NT2/D1 (cell line): ENCODE data around the gene RUFY4.
"Not testable (repeated sequence)": the region's sequence is repeated elsewhere in the genome, so short reads cannot be mapped to it uniquely, and the experiment has no call there.

ENCODE experiments used
- DNase-seq: peaks from one replicate; pipeline ENCODE4 v3.0.0-alpha.2; 2011; ENCODE audit warnings: low read depth, low spot score
- H3K27me3 ChIP-seq: 2 replicates; pipeline ENCODE4 v1.6.0; 2011; ENCODE audit warnings: mild to moderate bottlenecking; ENCODE audit not compliant: insufficient read length, insufficient read depth
- H3K36me3 ChIP-seq: 2 replicates; pipeline ENCODE4 v1.6.1; 2011; ENCODE audit warnings: mild to moderate bottlenecking, low read length, mixed read lengths; ENCODE audit not compliant: insufficient read depth, insufficient read length
- H3K4me1 ChIP-seq: 2 replicates; pipeline ENCODE4 v1.5.1; 2011; ENCODE audit not compliant: insufficient read depth, insufficient read length
- H3K4me3 ChIP-seq: 2 replicates; pipeline ENCODE4 v1.5.1; 2011; ENCODE audit warnings: low read depth; ENCODE audit not compliant: insufficient read length
- H3K9ac ChIP-seq: 2 replicates; pipeline ENCODE4 v1.6.0; 2011; ENCODE audit warnings: low read depth; ENCODE audit not compliant: insufficient read length
- H3K9me3 ChIP-seq: 2 replicates; pipeline ENCODE4 v1.5.1; 2011; ENCODE audit warnings: mild to moderate bottlenecking, low read length; ENCODE audit not compliant: insufficient read depth
- SUZ12 ChIP-seq: IDR thresholded peaks from 2 replicates; pipeline ENCODE4 v1.6.1; 2011; ENCODE audit not compliant: insufficient read length, insufficient read depth; ENCODE audit errors: extremely low read depth
- YY1 ChIP-seq: IDR thresholded peaks from 2 replicates; pipeline ENCODE4 v1.6.1; 2011; ENCODE audit not compliant: insufficient read length, insufficient read depth
- ZNF274 ChIP-seq: IDR thresholded peaks from 2 replicates; pipeline ENCODE4 v1.6.1; 2011; ENCODE audit warnings: mild to moderate bottlenecking, low read depth, low read length

RUFY4 gene, protein sequence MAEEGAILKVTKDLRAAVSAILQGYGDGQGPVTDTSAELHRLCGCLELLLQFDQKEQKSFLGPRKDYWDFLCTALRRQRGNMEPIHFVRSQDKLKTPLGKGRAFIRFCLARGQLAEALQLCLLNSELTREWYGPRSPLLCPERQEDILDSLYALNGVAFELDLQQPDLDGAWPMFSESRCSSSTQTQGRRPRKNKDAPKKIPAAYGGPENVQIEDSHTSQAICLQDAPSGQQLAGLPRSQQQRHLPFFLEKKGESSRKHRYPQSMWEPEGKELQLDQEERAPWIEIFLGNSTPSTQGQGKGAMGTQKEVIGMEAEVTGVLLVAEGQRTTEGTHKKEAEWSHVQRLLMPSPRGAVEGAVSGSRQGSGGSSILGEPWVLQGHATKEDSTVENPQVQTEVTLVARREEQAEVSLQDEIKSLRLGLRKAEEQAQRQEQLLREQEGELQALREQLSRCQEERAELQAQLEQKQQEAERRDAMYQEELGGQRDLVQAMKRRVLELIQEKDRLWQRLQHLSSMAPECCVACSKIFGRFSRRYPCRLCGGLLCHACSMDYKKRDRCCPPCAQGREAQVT

DNA sequence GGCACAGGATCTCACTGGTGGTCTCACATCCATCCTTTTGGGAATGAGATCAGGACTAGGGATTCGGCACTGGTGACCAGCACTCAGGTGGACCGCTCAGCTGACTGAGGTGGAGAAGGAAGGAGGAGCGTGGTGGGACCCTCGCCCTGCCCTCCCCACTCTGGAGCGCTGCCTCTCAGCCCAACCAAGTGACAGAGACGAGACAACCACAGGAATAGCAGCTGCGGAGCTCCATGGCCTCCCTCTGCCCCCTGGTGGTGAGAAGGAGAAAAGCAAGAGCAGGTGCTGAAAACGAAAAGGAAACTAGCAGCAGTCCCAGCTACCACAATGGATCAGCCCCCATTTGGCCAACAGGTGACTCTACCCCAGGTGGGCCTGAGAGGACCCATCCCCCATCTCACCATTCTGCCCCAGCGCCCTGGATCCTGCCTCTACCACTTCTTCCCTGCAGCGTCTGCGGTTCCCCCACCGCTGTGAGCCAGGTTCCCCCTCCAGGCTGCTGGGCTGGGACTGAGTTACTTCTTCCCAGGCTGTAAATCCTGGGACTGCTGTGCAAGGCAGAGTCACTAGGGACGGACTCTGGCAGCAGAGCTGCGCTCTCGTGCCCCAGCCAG is at the start of gene RUFY4:
RUFY4 (plus strand) TSS at position 533 of the 614 bp plus-strand sequence. CDS start 1,353 bp downstream, outside the sequence.
- Histone ChIP-seq H3K4me1 (peaks cover 13% of the 10 kb centered on the region), H3K27me3 (peaks cover 25% of the 10 kb centered on the region), H3K9ac (peak within 1 kb of the TSS; percentile 27)
- not testable (repeated sequence) for H3K36me3 ChIP-seq, H3K9me3 ChIP-seq, H3K4me3 ChIP-seq
- DNase-seq = peak; percentile 54

DNA sequence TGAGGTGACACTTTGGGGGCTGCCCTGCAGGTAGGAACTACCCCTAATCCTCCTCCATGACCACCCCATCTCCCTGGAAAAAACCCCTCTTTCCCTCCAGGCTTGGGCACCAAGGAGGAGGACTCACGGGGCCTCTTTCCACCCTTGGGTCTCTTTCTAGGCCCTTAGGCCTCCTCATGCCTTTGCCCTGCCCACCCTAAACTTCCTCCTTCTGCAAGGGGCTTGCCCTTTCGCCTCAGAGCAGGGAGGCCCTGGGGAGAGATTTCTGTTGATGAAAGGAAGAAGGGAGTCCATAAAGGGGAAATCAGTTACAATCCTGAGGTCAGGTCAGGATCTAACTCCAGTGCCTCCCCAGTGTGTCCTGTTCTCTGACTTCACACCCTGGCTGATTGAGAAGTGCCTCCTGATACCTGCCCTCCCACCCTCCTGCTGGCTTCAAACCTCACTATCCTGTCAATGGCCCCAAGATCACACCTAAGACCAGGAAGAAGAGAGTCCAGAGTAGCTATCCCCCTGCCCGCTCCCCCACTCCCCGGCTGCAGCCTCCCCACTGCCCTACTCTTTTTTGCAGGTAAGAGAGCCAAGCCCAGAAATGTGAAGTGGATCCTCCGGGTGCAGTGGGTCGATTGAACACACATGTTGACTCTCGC is 49.5 kb upstream of the RUFY4 start:
- no peak overlapping the region for H3K4me3 ChIP-seq
- H3K4me1 ChIP-seq = peaks cover 41% of the 10 kb centered on the region
- DNase-seq = no peak
- H3K27me3 ChIP-seq = no peaks in the 10 kb centered on the region
- H3K9ac ChIP-seq = no peak overlapping the region
- H3K9me3 ChIP-seq = no peaks in the 10 kb centered on the region
- H3K36me3 ChIP-seq = no peaks in the 10 kb centered on the region
- TF ChIP-seq ZNF274 = no peak
- TF ChIP-seq SUZ12 = no peak
- no peak for TF ChIP-seq YY1

DNA sequence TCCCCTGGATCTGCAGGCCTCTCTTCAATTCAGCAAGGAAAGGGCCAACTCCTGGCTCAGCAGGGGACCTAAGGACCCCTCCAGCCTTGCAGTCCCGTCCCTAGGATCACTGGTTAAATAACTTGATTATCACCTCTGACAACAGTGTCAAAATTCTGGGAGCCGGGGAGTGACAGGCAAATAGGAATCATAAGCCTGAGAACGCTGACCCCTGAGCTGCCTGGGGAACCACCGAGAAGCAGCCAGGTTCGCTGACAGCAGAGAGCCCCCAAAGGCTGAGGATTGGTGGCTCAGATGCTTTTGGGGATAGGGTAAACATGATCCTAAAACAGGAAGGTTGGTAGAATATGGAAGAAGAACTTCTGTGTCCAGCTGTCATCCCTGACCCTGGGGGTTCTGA is 48.8 kb upstream of the RUFY4 start:
- H3K4me1 ChIP-seq = peaks cover 45% of the 10 kb centered on the region
- H3K4me3 ChIP-seq = no peak overlapping the region
- DNase-seq = no peak
- no peaks in the 10 kb centered on the region for H3K36me3 ChIP-seq
- TF ChIP-seq SUZ12 (no peak), ZNF274 (no peak), YY1 (no peak)
- no peaks in the 10 kb centered on the region for H3K9me3 ChIP-seq
- H3K27me3 ChIP-seq = no peaks in the 10 kb centered on the region
- no peak overlapping the region for H3K9ac ChIP-seq

DNA sequence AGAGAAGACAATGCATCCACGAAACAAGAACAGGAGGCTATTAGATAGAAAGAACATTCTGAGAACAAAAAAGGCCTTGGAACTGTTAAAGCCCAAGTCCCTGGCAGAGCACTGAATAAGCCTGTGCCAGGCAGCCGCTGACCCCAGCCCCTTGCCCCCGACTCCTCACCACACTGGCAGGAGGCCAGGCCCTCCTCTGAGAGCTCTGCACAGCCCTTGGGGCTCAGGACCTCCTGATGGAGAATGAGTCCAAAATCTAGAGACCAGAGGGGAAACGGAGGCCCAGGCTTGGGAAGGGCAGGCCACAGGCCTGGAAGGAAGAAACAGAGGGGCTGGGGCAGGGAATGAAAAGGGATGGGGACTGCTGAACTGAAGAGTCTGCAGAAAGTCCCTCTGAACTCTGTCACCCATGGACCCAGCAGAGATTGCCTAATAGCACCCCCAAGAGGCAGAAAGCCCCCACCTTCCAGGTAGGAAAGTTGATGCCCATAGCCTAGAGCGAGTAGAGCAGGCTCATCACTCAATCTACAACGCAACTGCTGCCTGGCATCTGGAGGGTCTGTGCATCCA is 48.0 kb upstream of the RUFY4 start:
- peak overlapping the region; percentile 28 for H3K9ac ChIP-seq
- no peak for DNase-seq
- no peaks in the 10 kb centered on the region for H3K36me3 ChIP-seq
- peaks cover 45% of the 10 kb centered on the region for H3K4me1 ChIP-seq
- no peaks in the 10 kb centered on the region for H3K9me3 ChIP-seq
- no peak overlapping the region for H3K4me3 ChIP-seq
- no peaks in the 10 kb centered on the region for H3K27me3 ChIP-seq
- TF ChIP-seq ZNF274 = no peak
- no peak for TF ChIP-seq YY1
- no peak for TF ChIP-seq SUZ12

DNA sequence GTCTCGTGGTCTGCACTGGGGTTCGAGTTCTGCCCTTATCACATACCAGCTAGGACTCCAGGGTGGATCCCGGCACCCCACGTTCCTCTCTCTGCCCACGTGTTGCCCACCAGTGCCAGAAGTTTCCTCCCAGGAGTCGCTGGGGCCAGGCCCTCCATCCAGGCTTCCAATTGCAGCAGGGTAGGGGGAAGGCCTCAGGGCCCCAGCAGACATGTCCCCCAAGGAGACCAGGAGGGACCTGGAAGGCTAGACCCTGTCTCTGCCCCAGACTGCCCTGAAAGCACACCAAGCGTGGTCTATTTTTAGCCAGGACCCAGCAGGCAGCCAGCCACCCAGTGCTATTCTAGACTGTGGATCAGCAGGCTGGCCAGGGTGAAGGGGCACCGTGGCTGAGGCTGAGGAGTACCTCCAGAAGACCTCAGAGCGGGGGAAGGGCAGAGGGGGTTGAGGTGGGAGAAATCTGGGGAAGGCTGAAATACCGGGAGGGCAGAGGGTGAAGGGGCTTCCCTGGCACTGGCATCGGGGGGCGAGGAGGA is 47.4 kb upstream of the RUFY4 start:
- Histone ChIP-seq H3K4me1 (peaks cover 42% of the 10 kb centered on the region), H3K36me3 (no peaks in the 10 kb centered on the region), H3K9me3 (no peaks in the 10 kb centered on the region), H3K4me3 (no peak overlapping the region), H3K27me3 (no peaks in the 10 kb centered on the region), H3K9ac (peak overlapping the region; percentile 28)
- TF ChIP-seq ZNF274 = no peak
- TF ChIP-seq SUZ12 = no peak
- no peak for TF ChIP-seq YY1
- DNase-seq = no peak

DNA sequence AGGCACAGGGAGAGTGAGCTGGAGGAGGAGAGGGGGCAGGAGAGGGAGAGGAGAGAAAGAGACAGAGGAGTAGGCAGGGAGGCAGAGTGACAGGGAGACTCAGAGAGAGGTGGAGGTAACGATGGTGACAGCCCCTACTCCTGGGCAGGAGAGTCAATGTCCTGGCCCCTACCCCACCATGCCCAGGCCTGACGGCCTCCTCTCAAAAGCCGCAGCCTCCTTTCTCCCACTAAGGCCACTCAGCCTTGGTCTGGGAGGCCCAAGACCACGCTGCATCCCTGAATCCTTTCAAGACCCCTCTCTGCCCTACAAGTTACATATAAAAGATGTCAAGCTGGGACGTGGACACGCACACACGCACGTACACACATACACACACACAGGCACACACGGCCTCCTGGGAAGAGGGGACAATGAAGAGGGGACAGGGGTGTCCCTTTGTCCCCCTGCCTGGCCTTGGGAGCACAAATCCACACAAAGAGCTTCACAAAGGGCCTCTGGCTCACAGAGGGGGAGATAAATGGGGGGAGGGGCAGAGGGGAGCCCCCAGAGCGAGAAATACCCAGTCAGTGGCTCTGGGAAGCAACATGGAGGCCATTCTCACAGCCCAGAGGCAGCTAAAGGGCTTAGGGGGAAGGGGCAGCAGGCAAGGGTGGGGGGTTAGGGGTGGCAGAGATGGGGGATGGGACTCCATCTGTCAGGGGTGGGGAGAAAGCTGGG is 46.8 kb upstream of the RUFY4 start:
- Histone ChIP-seq H3K9ac (no peak overlapping the region), H3K27me3 (no peaks in the 10 kb centered on the region), H3K36me3 (no peaks in the 10 kb centered on the region), H3K4me3 (no peak overlapping the region), H3K4me1 (peaks cover 37% of the 10 kb centered on the region), H3K9me3 (no peaks in the 10 kb centered on the region)
- TF ChIP-seq ZNF274 (no peak), YY1 (no peak), SUZ12 (no peak)
- no peak for DNase-seq
